Endodermal cell (in vitro differentiated cells): ENCODE results near the gene TMSB10. TPM values are rescaled to one million over a fixed set of nuclear protein-coding genes. Genes with fewer than 3 reads are reported as not detected.

Source experiments
- DNase-seq: peaks from one replicate; pipeline ENCODE4 v3.0.0-alpha.2; 2017
- H3K27ac ChIP-seq: 2 replicates; pipeline ENCODE4 v1.5.1; 2013; ENCODE audit warnings: mild to moderate bottlenecking, low read depth, low read length, moderate library complexity
- H3K27me3 ChIP-seq: 2 replicates; pipeline ENCODE4 v1.6.1; 2013; ENCODE audit warnings: mild to moderate bottlenecking, low read length, moderate library complexity; ENCODE audit not compliant: insufficient read depth, control insufficient read depth, poor library complexity, severe bottlenecking
- H3K36me3 ChIP-seq: 2 replicates; pipeline ENCODE4 v1.7.0; 2013; ENCODE audit warnings: mild to moderate bottlenecking, low read length, moderate library complexity; ENCODE audit not compliant: control insufficient read depth, insufficient read depth
- H3K4me1 ChIP-seq: one replicate; pipeline ENCODE4 v1.7.0; 2013; ENCODE audit warnings: low read length; ENCODE audit not compliant: control insufficient read depth, insufficient read depth
- H3K4me3 ChIP-seq: 2 replicates; pipeline ENCODE4 v1.5.1; 2013; ENCODE audit warnings: mild to moderate bottlenecking, low read length, moderate library complexity
- H3K9ac ChIP-seq: 2 replicates; pipeline ENCODE4 v1.6.1; 2013; ENCODE audit warnings: mild to moderate bottlenecking, low read length, moderate library complexity; ENCODE audit not compliant: poor library complexity, severe bottlenecking; ENCODE audit errors: extremely low read depth
- H3K9me3 ChIP-seq: 2 replicates; pipeline ENCODE4 v1.6.1; 2013; ENCODE audit warnings: mild to moderate bottlenecking, low read length, moderate library complexity; ENCODE audit not compliant: control insufficient read depth
- H3K27ac Mint-ChIP-seq: 2 replicates; pipeline ENCODE4 v1.8.0; 2020; ENCODE audit warnings: mixed read lengths
- H3K27me3 Mint-ChIP-seq: 2 replicates; pipeline ENCODE4 v1.8.0; 2021; ENCODE audit warnings: mild to moderate bottlenecking, mixed read lengths; ENCODE audit not compliant: insufficient read depth
- H3K36me3 Mint-ChIP-seq: 2 replicates; pipeline ENCODE4 v1.8.0; 2020; ENCODE audit warnings: low read depth, mixed read lengths
- H3K4me1 Mint-ChIP-seq: 2 replicates; pipeline ENCODE4 v1.8.0; 2020; ENCODE audit warnings: mixed read lengths
- H3K4me3 Mint-ChIP-seq: 2 replicates; pipeline ENCODE4 v1.8.0; 2020; ENCODE audit warnings: mild to moderate bottlenecking, moderate library complexity, mixed read lengths
- H3K9me3 Mint-ChIP-seq: 2 replicates; pipeline ENCODE4 v1.8.0; 2020; ENCODE audit warnings: mild to moderate bottlenecking, mixed read lengths
- CTCF ChIP-seq: fragments of 200-600 bp; sonication (generic); conservative IDR thresholded peaks from 2 replicates; pipeline ENCODE4 v1.5.0; 2021; ENCODE audit warnings: antibody characterized with exemption, mild to moderate bottlenecking
- WGBS, 2 experiments: methylation state at CpG; one replicate each; pipeline versions ENCODE4 v1.1.5 to v1.1.7; 2013; ENCODE audit warnings: missing lambda C conversion rate in 2 of 2, mixed read lengths in 1 of 2; ENCODE audit not compliant: insufficient coverage in 1 of 2, insufficient read length in 1 of 2; 5-methylcytosine and 5-hydroxymethylcytosine counted together
- total RNA-seq, 2 donors: library from RNA; stranded (reverse); fragmentation: NEBNext Ultra II Directional in 1 of 2; extraction: Animal tissue kit (Norgen Biotek cat#: 25700) in 1 of 2; gene quantifications; 2 replicates in 1 of 2; 3 replicates in 1 of 2; pipeline ENCODE4 v1.2.1, GENCODE V29; 2021

The TMSB10 gene
- total RNA-seq, 2 donors from 2014 or later: 2,719 to 2,976 TPM

GRCh38 chr2:84876369-84876768, 29.1 kb upstream of the TMSB10 start:
- Mint-ChIP-seq H3K27me3 (peaks cover 66% of the 10 kb centered on the region), H3K36me3 (no peaks in the 10 kb centered on the region), H3K4me1 (peaks cover 7% of the 10 kb centered on the region), H3K27ac (no peak overlapping the region), H3K4me3 (no peak overlapping the region), H3K9me3 (no peaks in the 10 kb centered on the region)
- H3K9me3 ChIP-seq: no peaks in the 10 kb centered on the region
- DNase-seq: peak; percentile 16
- no peaks in the 10 kb centered on the region for H3K4me1 ChIP-seq
- WGBS, 2 experiments: 92 to 96% methylated on average over 3 of the region's 3 CpGs
- no peak overlapping the region for H3K9ac ChIP-seq
- H3K4me3 ChIP-seq: no peak overlapping the region
- no peaks in the 10 kb centered on the region for H3K36me3 ChIP-seq
- H3K27me3 ChIP-seq: peaks cover 55% of the 10 kb centered on the region
- H3K27ac ChIP-seq: no peak overlapping the region
- TF ChIP-seq CTCF: no peak

- peaks cover 78% of the 10 kb centered on the region for H3K27me3 Mint-ChIP-seq
- no peak overlapping the region for H3K27ac ChIP-seq
- DNase-seq: peak; percentile 22
- no peaks in the 10 kb centered on the region for H3K36me3 Mint-ChIP-seq
- H3K27ac Mint-ChIP-seq: no peak overlapping the region
- no peak overlapping the region for H3K4me3 ChIP-seq
- H3K9me3 Mint-ChIP-seq: no peaks in the 10 kb centered on the region
- TF ChIP-seq CTCF: no peak
- no peak overlapping the region for H3K9ac ChIP-seq
- peaks cover 24% of the 10 kb centered on the region for H3K4me1 Mint-ChIP-seq
- no peak overlapping the region for H3K4me3 Mint-ChIP-seq
- peaks cover 72% of the 10 kb centered on the region for H3K27me3 ChIP-seq
- no peaks in the 10 kb centered on the region for H3K36me3 ChIP-seq
- no peaks in the 10 kb centered on the region for H3K9me3 ChIP-seq
- WGBS, 2 experiments: 89% methylated on average over 1 of the region's 1 CpG; no CpG with 5 or more reads in 1 of the 2 experiments
- no peaks in the 10 kb centered on the region for H3K4me1 ChIP-seq
These were observed 27.0 kb upstream of the TMSB10 start for GRCh38 chr2:84878459-84878858.

GRCh38 chr2:84878896-84879583, 26.4 kb upstream of the TMSB10 start:
- H3K27ac ChIP-seq: no peak overlapping the region
- Mint-ChIP-seq H3K27me3 (peaks cover 83% of the 10 kb centered on the region), H3K36me3 (no peaks in the 10 kb centered on the region), H3K9me3 (no peaks in the 10 kb centered on the region), H3K27ac (no peak overlapping the region), H3K4me1 (peaks cover 24% of the 10 kb centered on the region), H3K4me3 (peak overlapping the region; percentile 60)
- TF ChIP-seq CTCF: no peak
- H3K9me3 ChIP-seq: no peaks in the 10 kb centered on the region
- DNase-seq: no peak
- H3K9ac ChIP-seq: no peak overlapping the region
- H3K4me1 ChIP-seq: no peaks in the 10 kb centered on the region
- H3K27me3 ChIP-seq: peaks cover 78% of the 10 kb centered on the region
- 75 to 77% methylated on average over 4 to 7 of the region's 7 CpGs for WGBS, 2 experiments
- H3K36me3 ChIP-seq: no peaks in the 10 kb centered on the region
- no peak overlapping the region for H3K4me3 ChIP-seq
